HEK293T (cell line): ENCODE data around the gene HK1.

Experiments
- CTCF ChIA-PET: fragments of 350-600 bp; formaldehyde crosslinking; extraction: SDS; loops from one replicate; lab custom pipeline; 2021; ENCODE audit warnings: antibody characterized with exemption, inconsistent platforms; lab: Yijun Ruan, JAX
- POLR2A ChIA-PET: fragments of 350-600 bp; formaldehyde crosslinking; extraction: SDS; loops from one replicate; lab custom pipeline; 2020; ENCODE audit warnings: antibody characterized with exemption, inconsistent platforms; lab: Yijun Ruan, JAX
- DNase-seq: peaks from one replicate; pipeline ENCODE4 v3.0.0; 2012; ENCODE audit warnings: mixed read lengths; ENCODE audit errors: extremely low spot score
- ARNT ChIP-seq: fragments of 450-650 bp; IDR thresholded peaks from 2 replicates; pipeline ENCODE4 v1.6.1; 2017; ENCODE audit warnings: mild to moderate bottlenecking
- BHLHE40 ChIP-seq: fragments of 450-650 bp; IDR thresholded peaks from 2 replicates; pipeline ENCODE4 v1.6.1; 2016; ENCODE audit warnings: mild to moderate bottlenecking, moderate library complexity, borderline replicate concordance
- CTBP1 ChIP-seq: fragments of 450-650 bp; IDR thresholded peaks from 2 replicates; pipeline ENCODE4 v1.6.1; 2016; ENCODE audit warnings: borderline replicate concordance
- ELF4 ChIP-seq: fragments of 450-650 bp; IDR thresholded peaks from 2 replicates; pipeline ENCODE4 v1.6.1; 2017; ENCODE audit warnings: antibody characterized with exemption
- FOXA1 ChIP-seq: fragments of 450-650 bp; IDR thresholded peaks from 2 replicates; pipeline ENCODE4 v1.6.1; 2016; ENCODE audit warnings: mild to moderate bottlenecking
- FOXK2 ChIP-seq: fragments of 450-650 bp; IDR thresholded peaks from 2 replicates; pipeline ENCODE4 v1.6.1; 2016; ENCODE audit warnings: mild to moderate bottlenecking
- FOXM1 ChIP-seq: fragments of 450-650 bp; IDR thresholded peaks from 2 replicates; pipeline ENCODE4 v1.6.1; 2017; ENCODE audit warnings: mild to moderate bottlenecking, borderline replicate concordance
- HDGF ChIP-seq: fragments of 450-650 bp; IDR thresholded peaks from 2 replicates; pipeline ENCODE4 v1.6.1; 2017; ENCODE audit warnings: antibody characterized with exemption, borderline replicate concordance
- L3MBTL2 ChIP-seq: fragments of 450-650 bp; conservative IDR thresholded peaks from 2 replicates; pipeline ENCODE4 v1.6.1; 2016; ENCODE audit warnings: mild to moderate bottlenecking
- LEF1 ChIP-seq: fragments of 450-650 bp; IDR thresholded peaks from 2 replicates; pipeline ENCODE4 v1.6.1; 2017; ENCODE audit warnings: mild to moderate bottlenecking, borderline replicate concordance
- NFRKB ChIP-seq: fragments of 450-650 bp; IDR thresholded peaks from 2 replicates; pipeline ENCODE4 v1.6.1; 2016; ENCODE audit warnings: mild to moderate bottlenecking, moderate library complexity
- SP1 ChIP-seq: fragments of 450-650 bp; IDR thresholded peaks from 2 replicates; pipeline ENCODE4 v1.6.1; 2017
- SUZ12 ChIP-seq: fragments of 450-650 bp; IDR thresholded peaks from 2 replicates; pipeline ENCODE4 v1.6.1; 2016; ENCODE audit warnings: mild to moderate bottlenecking
- TARDBP ChIP-seq: fragments of 450-650 bp; IDR thresholded peaks from 2 replicates; pipeline ENCODE4 v1.6.1; 2016
- ZNF384 ChIP-seq: fragments of 450-650 bp; IDR thresholded peaks from 2 replicates; pipeline ENCODE4 v1.6.1; 2016
- TF ChIP-seq, protein P1 (sequence below): fragments of 450-650 bp; IDR thresholded peaks from 2 replicates; pipeline ENCODE4 v1.6.1; 2016

Gene HK1

DNA sequence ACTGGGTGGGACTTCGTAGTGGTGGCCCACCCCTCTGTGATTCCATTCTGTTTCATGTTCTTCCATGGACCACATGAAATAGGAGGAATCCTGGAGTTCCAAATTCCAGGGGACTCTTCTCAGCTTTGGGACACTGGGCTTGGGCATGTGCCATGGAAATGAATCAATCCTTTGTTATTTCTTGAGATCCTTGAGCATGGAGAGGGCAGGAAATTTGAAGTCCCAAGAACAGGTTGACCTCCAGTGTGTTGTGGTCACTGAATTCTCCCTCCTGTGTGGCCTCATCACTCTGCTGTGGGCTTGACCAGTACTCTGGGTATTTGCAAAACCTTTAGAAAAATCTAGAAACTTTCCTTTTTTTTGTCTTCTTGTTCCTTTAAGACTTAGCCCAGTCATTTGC is 115.7 kb downstream of the HK1 start:
- no peak for DNase-seq
- TF ChIP-seq ARNT (no peak), SP1 (no peak), BHLHE40 (no peak), LEF1 (no peak), SUZ12 (no peak), ZNF384 (no peak), FOXM1 (no peak), ELF4 (no peak), FOXK2 (no peak), FOXA1 (no peak), NFRKB (no peak), HDGF (no peak), TARDBP (no peak), L3MBTL2 (no peak)
- TF ChIP-seq, protein P1, sequence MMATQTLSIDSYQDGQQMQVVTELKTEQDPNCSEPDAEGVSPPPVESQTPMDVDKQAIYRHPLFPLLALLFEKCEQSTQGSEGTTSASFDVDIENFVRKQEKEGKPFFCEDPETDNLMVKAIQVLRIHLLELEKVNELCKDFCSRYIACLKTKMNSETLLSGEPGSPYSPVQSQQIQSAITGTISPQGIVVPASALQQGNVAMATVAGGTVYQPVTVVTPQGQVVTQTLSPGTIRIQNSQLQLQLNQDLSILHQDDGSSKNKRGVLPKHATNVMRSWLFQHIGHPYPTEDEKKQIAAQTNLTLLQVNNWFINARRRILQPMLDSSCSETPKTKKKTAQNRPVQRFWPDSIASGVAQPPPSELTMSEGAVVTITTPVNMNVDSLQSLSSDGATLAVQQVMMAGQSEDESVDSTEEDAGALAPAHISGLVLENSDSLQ = no peak
- POLR2A ChIA-PET = no interaction called here
- CTCF ChIA-PET = no interaction called here

DNA sequence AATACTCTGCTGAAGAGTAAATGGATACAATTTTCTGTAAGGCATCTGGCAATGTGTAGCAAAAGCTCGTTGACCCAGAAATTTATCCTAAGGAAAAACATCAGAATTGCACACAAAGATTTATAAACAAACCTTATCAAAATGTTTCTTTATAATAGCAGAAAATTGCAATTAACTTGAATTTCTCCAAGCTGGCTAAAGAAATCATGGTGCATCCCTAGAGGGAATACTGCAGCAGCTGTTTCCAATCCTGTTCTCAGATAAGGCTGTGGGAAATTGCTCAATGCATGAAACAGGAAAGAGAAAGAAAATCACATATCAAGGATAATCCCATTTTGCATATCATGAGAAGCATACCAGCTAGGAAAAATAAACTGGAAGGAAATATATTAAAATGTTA is 119.7 kb downstream of the HK1 start:
- no peak for DNase-seq
- CTCF ChIA-PET = interaction anchor here (0.7 to 0.9 kb wide), 2 partner anchors 9 to 11 kb away, joined by 3 to 5 read pairs; no protein-coding TSS in a partner anchor
- POLR2A ChIA-PET = no interaction called here
- no peak for TF ChIP-seq FOXA1

DNA sequence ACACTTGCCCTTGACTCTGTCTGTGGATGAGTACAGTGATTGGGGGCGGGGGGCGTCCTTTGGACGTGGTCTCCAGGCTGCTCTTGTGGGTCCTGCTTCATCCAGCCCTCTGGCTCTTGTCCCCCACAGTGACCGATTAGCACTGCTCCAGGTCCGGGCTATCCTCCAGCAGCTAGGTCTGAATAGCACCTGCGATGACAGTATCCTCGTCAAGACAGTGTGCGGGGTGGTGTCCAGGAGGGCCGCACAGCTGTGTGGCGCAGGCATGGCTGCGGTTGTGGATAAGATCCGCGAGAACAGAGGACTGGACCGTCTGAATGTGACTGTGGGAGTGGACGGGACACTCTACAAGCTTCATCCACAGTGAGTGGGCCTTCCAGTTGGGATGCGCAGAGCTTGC is 120.2 kb downstream of the HK1 start:
- ChIA-PET POLR2A (no interaction called here), CTCF (interaction anchor here (0.7 to 0.9 kb wide), 2 partner anchors 9 to 10 kb away, joined by 3 to 5 read pairs; no protein-coding TSS in a partner anchor)
- no peak for TF ChIP-seq TARDBP
- no peak for TF ChIP-seq ELF4
- DNase-seq = no peak

DNA sequence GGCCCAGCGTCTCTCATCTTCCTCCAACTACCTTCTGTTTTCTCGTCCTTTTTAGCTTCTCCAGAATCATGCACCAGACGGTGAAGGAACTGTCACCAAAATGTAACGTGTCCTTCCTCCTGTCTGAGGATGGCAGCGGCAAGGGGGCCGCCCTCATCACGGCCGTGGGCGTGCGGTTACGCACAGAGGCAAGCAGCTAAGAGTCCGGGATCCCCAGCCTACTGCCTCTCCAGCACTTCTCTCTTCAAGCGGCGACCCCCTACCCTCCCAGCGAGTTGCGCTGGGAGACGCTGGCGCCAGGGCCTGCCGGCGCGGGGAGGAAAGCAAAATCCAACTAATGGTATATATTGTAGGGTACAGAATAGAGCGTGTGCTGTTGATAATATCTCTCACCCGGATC is 122.6 kb downstream of the HK1 start:
- TF ChIP-seq FOXM1 (no peak), HDGF (no peak), TARDBP (no peak), NFRKB (no peak), CTBP1 (no peak), BHLHE40 (no peak), LEF1 (no peak), L3MBTL2 (no peak), SP1 (no peak), FOXK2 (no peak), ELF4 (no peak)
- TF ChIP-seq, protein P1 = no peak
- ChIA-PET CTCF (interaction anchor here (1.1 kb wide), 1 partner anchor 162 kb away, joined by 6 read pairs; no protein-coding TSS in a partner anchor), POLR2A (no interaction called here)
- DNase-seq = no peak

DNA sequence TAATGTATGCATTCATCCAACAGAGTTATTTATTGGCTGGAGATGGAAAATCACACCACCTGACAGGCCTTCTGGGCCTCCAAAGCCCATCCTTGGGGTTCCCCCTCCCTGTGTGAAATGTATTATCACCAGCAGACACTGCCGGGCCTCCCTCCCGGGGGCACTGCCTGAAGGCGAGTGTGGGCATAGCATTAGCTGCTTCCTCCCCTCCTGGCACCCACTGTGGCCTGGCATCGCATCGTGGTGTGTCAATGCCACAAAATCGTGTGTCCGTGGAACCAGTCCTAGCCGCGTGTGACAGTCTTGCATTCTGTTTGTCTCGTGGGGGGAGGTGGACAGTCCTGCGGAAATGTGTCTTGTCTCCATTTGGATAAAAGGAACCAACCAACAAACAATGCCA is 123.1 kb downstream of the HK1 start:
- no peak for DNase-seq
- CTCF ChIA-PET = no interaction called here
- POLR2A ChIA-PET = no interaction called here
- no peak for TF ChIP-seq L3MBTL2

DNA sequence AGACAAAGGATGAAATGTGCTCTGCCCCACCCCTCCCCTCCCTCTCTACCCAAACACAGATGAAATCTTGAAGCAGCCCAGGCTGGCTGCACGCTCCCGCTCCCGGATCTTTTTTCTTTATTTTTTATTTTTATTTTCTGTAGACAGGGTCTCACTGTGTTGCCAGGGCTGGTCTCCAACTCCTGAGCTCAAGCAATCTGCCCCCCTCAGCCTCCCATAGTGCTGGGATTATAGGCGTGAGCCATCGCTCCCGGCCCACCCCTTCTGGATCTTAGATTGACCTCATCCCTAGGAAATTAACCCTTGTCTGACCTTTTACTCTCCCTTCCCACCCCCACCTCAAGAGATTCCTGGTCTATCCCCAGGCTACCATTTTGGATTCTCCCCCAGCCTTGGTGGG is 124.1 kb downstream of the HK1 start:
- TF ChIP-seq LEF1 (no peak), NFRKB (no peak), L3MBTL2 (no peak), SP1 (no peak), ARNT (no peak), ELF4 (no peak), FOXK2 (no peak), HDGF (no peak), FOXM1 (no peak), TARDBP (no peak), SUZ12 (no peak), BHLHE40 (no peak), ZNF384 (no peak)
- TF ChIP-seq, protein P1 = no peak
- DNase-seq = no peak
- ChIA-PET POLR2A (no interaction called here), CTCF (no interaction called here)

DNA sequence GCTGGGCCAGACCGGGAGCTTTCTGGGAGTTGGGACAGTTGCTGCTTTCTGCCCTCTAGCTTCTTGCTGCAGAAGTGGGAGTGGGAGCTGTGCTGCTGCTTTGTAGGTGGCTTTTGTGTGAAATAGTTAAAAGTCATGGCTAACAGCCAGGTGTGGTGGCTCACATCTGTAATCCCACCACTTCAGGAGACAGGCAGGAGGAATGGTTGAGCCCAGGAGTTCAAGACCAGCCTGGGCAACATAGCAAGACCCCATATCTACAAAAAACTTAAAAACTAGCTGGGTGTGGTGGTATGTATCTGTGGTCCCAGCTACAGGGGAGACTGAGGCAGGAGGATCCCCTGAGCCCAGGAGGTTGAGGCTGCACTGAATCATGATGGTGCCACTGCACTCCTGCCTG is 124.8 kb downstream of the HK1 start:
- TF ChIP-seq FOXK2 (no peak), FOXA1 (no peak), CTBP1 (no peak), FOXM1 (no peak), SP1 (no peak), NFRKB (no peak), ZNF384 (no peak), ARNT (no peak), SUZ12 (no peak), ELF4 (no peak), BHLHE40 (no peak), L3MBTL2 (no peak), LEF1 (no peak), TARDBP (no peak), HDGF (no peak)
- TF ChIP-seq, protein P1 = no peak
- DNase-seq = no peak
- ChIA-PET CTCF (no interaction called here), POLR2A (no interaction called here)
